SK-N-SH (cell line): Measurements from ENCODE around the gene HOXA4. TPM values are rescaled to one million over a fixed set of nuclear protein-coding genes. Genes with fewer than 3 reads are reported as not detected.
A peak's percentile ranks its signal among the peaks of the same experiment; 100 is the strongest.

Source experiments
- CTCF ChIA-PET: fragments of 300-600, 350-600 bp; formaldehyde crosslinking; extraction: SDS; loops from one replicate; lab custom pipeline; 2021; lab: Yijun Ruan, JAX
- POLR2A ChIA-PET: fragments of 350-600 bp; sonication (Branson Sonifier 250); formaldehyde crosslinking; extraction: SDS; loops from one replicate; lab custom pipeline; 2020; ENCODE audit warnings: antibody characterized with exemption, inconsistent platforms; lab: Yijun Ruan, JAX
- DNase-seq: peaks from one replicate; pipeline ENCODE4 v3.0.0; 2012
- H2AFZ ChIP-seq: fragments of 200-600 bp; sonication (generic); 2 replicates; pipeline ENCODE4 v1.8.1; 2016; ENCODE audit warnings: antibody characterized with exemption, mild to moderate bottlenecking, low read depth
- H3F3A ChIP-seq: fragments of 200-600 bp; sonication (generic); replicated peaks from 2 replicates; pipeline ENCODE3; 2016; ENCODE audit warnings: antibody characterized with exemption, mild to moderate bottlenecking; ENCODE audit not compliant: insufficient read depth
- H3K27ac ChIP-seq, 2 experiments: fragments of 200-500 bp in 1 of 2; fragments of 200-600 bp in 1 of 2; sonication (Bioruptor generic) in 1 of 2; sonication (generic), shearing (Covaris generic) in 1 of 2; 2 replicates each; pipeline versions ENCODE4 v1.5.1 to v1.6.1; 2014 to 2016; ENCODE audit warnings: low read depth in 2 of 2, inconsistent platforms in 1 of 2, low read length in 1 of 2, mild to moderate bottlenecking in 1 of 2, mixed read lengths in 1 of 2
- H3K27me3 ChIP-seq: fragments of 200-600 bp; sonication (generic), shearing (Covaris generic); 2 replicates; pipeline ENCODE4 v1.6.1; 2016; ENCODE audit warnings: mixed run types; ENCODE audit not compliant: insufficient read depth
- H3K36me3 ChIP-seq, 2 experiments: fragments of 200-500 bp in 1 of 2; fragments of 200-600 bp in 1 of 2; sonication (Bioruptor generic) in 1 of 2; sonication (generic) in 1 of 2; replicated peaks in 1 of 2; 2 replicates each; pipeline versions ENCODE3 to v1.5.1; 2014 to 2016; ENCODE audit warnings: low read length in 1 of 2, mild to moderate bottlenecking in 1 of 2; ENCODE audit not compliant: insufficient read depth in 2 of 2, control insufficient read depth in 1 of 2
- H3K4me1 ChIP-seq, 2 experiments: fragments of 200-500 bp in 1 of 2; fragments of 200-600 bp in 1 of 2; sonication (Bioruptor generic) in 1 of 2; sonication (generic), shearing (Covaris generic) in 1 of 2; 2 replicates each; pipeline versions ENCODE4 v1.5.1 to v1.6.1; 2014 to 2016; ENCODE audit warnings: low read depth in 1 of 2, low read length in 1 of 2, mixed run types in 1 of 2; ENCODE audit not compliant: insufficient read depth in 2 of 2, control insufficient read depth in 1 of 2
- H3K4me2 ChIP-seq: fragments of 200-600 bp; sonication (generic), shearing (Covaris generic); 2 replicates; pipeline ENCODE4 v1.6.1; 2017; ENCODE audit warnings: mixed run types
- H3K4me3 ChIP-seq, 2 experiments: fragments of 200-500 bp in 1 of 2; fragments of 200-600 bp in 1 of 2; sonication (Bioruptor generic) in 1 of 2; sonication (generic), shearing (Covaris generic) in 1 of 2; 2 replicates each; pipeline versions ENCODE4 v1.5.1 to v1.8.1; 2014 to 2016; ENCODE audit warnings: low read depth in 2 of 2, inconsistent platforms in 1 of 2, low read length in 1 of 2, mild to moderate bottlenecking in 1 of 2, mixed read lengths in 1 of 2, moderate library complexity in 1 of 2
- H3K79me2 ChIP-seq: fragments of 200-600 bp; sonication (generic); 2 replicates; pipeline ENCODE4 v1.8.1; 2017; ENCODE audit warnings: mild to moderate bottlenecking; ENCODE audit not compliant: insufficient read depth
- H3K9ac ChIP-seq: fragments of 200-600 bp; sonication (generic); 2 replicates; pipeline ENCODE4 v1.6.1; 2017; ENCODE audit warnings: mixed run types
- H3K9me2 ChIP-seq: fragments of 200-600 bp; sonication (generic); 2 replicates; pipeline ENCODE4 v1.6.1; 2017; ENCODE audit warnings: mixed run types
- H3K9me3 ChIP-seq: fragments of 200-600 bp; sonication (generic); 2 replicates; pipeline ENCODE4 v1.6.1; 2017; ENCODE audit warnings: mixed run types, mild to moderate bottlenecking, moderate library complexity
- H4K20me1 ChIP-seq: fragments of 200-600 bp; sonication (generic); 2 replicates; pipeline ENCODE4 v1.6.1; 2017; ENCODE audit warnings: mild to moderate bottlenecking, mixed run types; ENCODE audit not compliant: insufficient read depth
- CHD2 ChIP-seq: fragments of 150-350 bp; IDR thresholded peaks from 2 replicates; pipeline ENCODE4 v1.6.1; 2018; ENCODE audit warnings: low read length; ENCODE audit not compliant: partially characterized antibody
- EP300 ChIP-seq, 2 experiments: IDR thresholded peaks; 2 replicates each; pipeline versions ENCODE4 v1.4.0 to v1.6.1; 2012; ENCODE audit warnings: borderline replicate concordance in 1 of 2, low read depth in 1 of 2, low read length in 1 of 2
- EZH2phosphoT487 ChIP-seq: fragments of 200-600 bp; sonication (generic); IDR thresholded peaks from 2 replicates; pipeline ENCODE4 v1.6.1; 2017; ENCODE audit warnings: low read depth, mixed run types, mild to moderate bottlenecking, antibody characterized with exemption, moderate library complexity, borderline replicate concordance
- FOSL2 ChIP-seq: IDR thresholded peaks from 2 replicates; pipeline ENCODE4 v1.4.0; 2012; ENCODE audit warnings: low read depth, mild to moderate bottlenecking, moderate library complexity, borderline replicate concordance
- GABPA ChIP-seq: IDR thresholded peaks from 2 replicates; pipeline ENCODE4 v1.4.0; 2012; ENCODE audit warnings: low read depth, mild to moderate bottlenecking
- NFIC ChIP-seq: IDR thresholded peaks from 2 replicates; pipeline ENCODE4 v1.4.0; 2012; ENCODE audit warnings: borderline replicate concordance
- POLR2AphosphoS5 ChIP-seq: IDR thresholded peaks from 2 replicates; pipeline ENCODE4 v1.6.1; 2012; ENCODE audit warnings: low read depth, low read length
- RAD21 ChIP-seq: IDR thresholded peaks from 2 replicates; pipeline ENCODE4 v1.6.1; 2012; ENCODE audit warnings: mild to moderate bottlenecking, low read length
- RCOR1 ChIP-seq: fragments of 150-350 bp; IDR thresholded peaks from 2 replicates; pipeline ENCODE4 v1.6.1; 2017; ENCODE audit warnings: antibody characterized with exemption, low read length
- SMC3 ChIP-seq: IDR thresholded peaks from 2 replicates; pipeline ENCODE4 v1.6.1; 2012; ENCODE audit warnings: low read depth, low read length, improper control_type of control experiment
- TCF12 ChIP-seq: IDR thresholded peaks from 2 replicates; pipeline ENCODE4 v1.4.0; 2012
- YY1 ChIP-seq: IDR thresholded peaks from 2 replicates; pipeline ENCODE4 v1.4.0; 2012; ENCODE audit warnings: low read depth, mild to moderate bottlenecking
- WGBS: methylation state at CpG from one replicate; pipeline ENCODE4 v1.1.6; 2017; ENCODE audit warnings: low lambda C conversion rate; 5-methylcytosine and 5-hydroxymethylcytosine counted together
- polyA plus RNA-seq, 3 experiments: library from polyadenylated mRNA; depleted of rRNA; stranded (reverse); fragments of >200 nt; gene quantifications; 2 replicates each; pipeline ENCODE4 v1.2.3, GENCODE V29; 2012
- TF ChIP-seq, protein P1 (sequence below): IDR thresholded peaks from 2 replicates; pipeline ENCODE4 v1.4.0; 2012; ENCODE audit warnings: low read depth
- TF ChIP-seq, protein P2 (sequence below): IDR thresholded peaks from 2 replicates; pipeline ENCODE4 v1.6.1; 2012; ENCODE audit warnings: mild to moderate bottlenecking, low read depth, low read length, moderate library complexity
- TF ChIP-seq, protein P3 (sequence below): IDR thresholded peaks from 2 replicates; pipeline ENCODE4; 2012
- TF ChIP-seq, protein P4 (sequence below): fragments of 200-600 bp; sonication (generic); IDR thresholded peaks from 2 replicates; pipeline ENCODE4 v1.6.1; 2017; ENCODE audit warnings: antibody characterized with exemption, mild to moderate bottlenecking, moderate library complexity

The HOXA4 gene
- polyA plus RNA-seq, 1 of the 3 experiments (the other 2 are of a cell fraction), result not detected

DNA sequence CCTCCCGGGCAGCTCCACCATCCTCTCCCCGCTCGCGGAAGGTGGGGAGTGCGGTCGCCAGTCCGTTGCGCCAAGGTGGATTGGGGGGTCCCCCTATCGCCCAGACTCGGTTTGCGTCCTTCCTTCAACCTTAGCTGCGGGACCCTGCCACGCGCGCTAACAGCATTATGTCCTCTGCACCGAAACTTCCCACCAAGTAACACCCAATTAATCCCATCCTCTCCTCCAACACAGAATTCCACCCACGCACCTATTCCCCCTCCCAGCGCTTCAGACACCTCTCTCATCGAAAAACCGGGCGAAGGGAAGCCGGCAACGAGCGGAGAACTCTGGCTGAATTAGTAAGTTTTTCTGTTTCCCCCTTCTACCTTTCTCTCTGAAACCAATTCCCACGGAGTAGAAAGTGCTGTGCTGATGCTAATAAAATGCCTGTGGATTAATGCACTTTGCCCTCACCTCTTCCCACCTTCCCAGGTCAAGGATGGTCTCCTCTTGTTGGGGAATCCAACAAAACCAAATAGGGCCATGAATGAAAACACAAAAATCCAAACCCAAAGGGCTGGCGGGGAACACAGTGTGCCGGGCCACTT lies 20.9 kb upstream of the HOXA4 start:
- peak overlapping the region; percentile 73; the same call in 1 of the 2 replicates for H2AFZ ChIP-seq
- H3K27ac ChIP-seq, result no peak overlapping the region
- peak overlapping the region; percentile 76 for H3K4me2 ChIP-seq
- H3K27me3 ChIP-seq, result peaks cover 100% of the 10 kb centered on the region
- no peaks in the 10 kb centered on the region for H3K9me3 ChIP-seq
- H3K9ac ChIP-seq, result no peak overlapping the region
- no peaks in the 10 kb centered on the region for H3K79me2 ChIP-seq
- TF ChIP-seq FOSL2 (no peak), POLR2AphosphoS5 (no peak)
- TF ChIP-seq, all 33 proteins: peak for 0
- no peaks in the 10 kb centered on the region for H3F3A ChIP-seq
- ChIA-PET CTCF (interaction anchor here (0.6 to 10.9 kb wide), 37 partner anchors 8 to 1259 kb away, joined by 3 to 270 read pairs (median 5); partner anchors contain the start of genes HOXA10, HOXA13, HOXA4 and HOXA7), POLR2A (no interaction called here)
- H3K36me3 ChIP-seq, result no peaks in the 10 kb centered on the region
- H3K9me2 ChIP-seq, result no peaks in the 10 kb centered on the region
- WGBS, result 27% methylated on average over 24 of the region's 27 CpGs
- H3K4me3 ChIP-seq, result peak overlapping the region; percentile 32 to 63; a peak in 3 of 4 replicates
- H3K4me1 ChIP-seq, result peaks cover 0 to 9% of the 10 kb centered on the region in 2 experiments; a peak in 1 of 4 replicates
- no peak for DNase-seq
- H4K20me1 ChIP-seq, result peaks cover 6% of the 10 kb centered on the region; the same call in 1 of the 2 replicates

DNA sequence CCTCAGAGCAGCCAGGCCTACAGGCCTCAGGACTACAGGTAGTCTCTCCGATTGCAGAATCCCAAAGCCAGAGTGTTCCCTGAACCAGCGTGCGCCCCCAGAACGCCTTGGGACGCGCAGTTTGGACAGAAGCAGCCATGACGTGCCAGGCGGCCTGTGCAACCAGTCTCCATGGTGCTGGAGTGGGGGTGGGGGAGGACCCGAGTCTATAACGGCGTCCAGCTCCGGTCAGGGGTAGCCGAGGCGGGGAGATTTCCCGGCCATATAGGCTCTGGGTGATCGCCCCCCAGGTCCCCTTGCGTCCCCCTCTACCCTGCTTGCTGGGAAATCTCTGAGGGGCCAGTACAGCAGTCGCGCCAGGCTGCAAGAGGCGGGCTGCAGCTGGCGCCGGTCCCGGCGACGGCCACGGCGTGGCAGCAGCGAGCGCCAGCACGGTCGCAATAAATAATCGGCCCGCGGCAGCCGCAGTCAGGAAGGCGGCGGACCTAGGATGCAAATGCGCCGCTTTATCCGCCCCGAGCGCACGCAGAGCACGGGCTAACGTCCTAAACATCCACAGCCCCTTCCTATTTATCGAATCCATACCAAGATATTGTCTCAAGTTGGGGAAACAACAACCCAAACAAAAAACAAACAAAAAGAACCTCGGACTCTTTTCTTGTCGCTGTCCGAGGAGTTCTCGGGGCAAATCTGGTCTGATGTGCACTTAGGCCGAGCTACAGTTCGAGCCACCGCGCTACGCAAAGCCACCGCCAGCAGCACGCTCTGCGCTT lies 20.2 kb upstream of the HOXA4 start:
- POLR2A ChIA-PET, result no interaction called here
- Histone ChIP-seq H3K4me2 (peak overlapping the region; percentile 76), H3K9me3 (no peaks in the 10 kb centered on the region), H2AFZ (peak overlapping the region; percentile 73; the same call in 1 of the 2 replicates), H3K79me2 (no peaks in the 10 kb centered on the region), H3K4me3 (peak overlapping the region; percentile 32 to 63), H4K20me1 (peaks cover 6% of the 10 kb centered on the region; the same call in 1 of the 2 replicates), H3K9ac (no peak overlapping the region), H3K4me1 (peaks cover 0 to 9% of the 10 kb centered on the region in 2 experiments; a peak in 1 of 4 replicates), H3K27me3 (peaks cover 100% of the 10 kb centered on the region), H3K36me3 (no peaks in the 10 kb centered on the region), H3K27ac (no peak overlapping the region), H3K9me2 (no peaks in the 10 kb centered on the region), H3F3A (no peaks in the 10 kb centered on the region)
- DNase-seq, result peak; percentile 96
- TF ChIP-seq NFIC (no peak), YY1 (0 out of 2 replicates have a peak, but pooled peaks have one; percentile 36), RCOR1 (0 out of 2 replicates have a peak, but pooled peaks have one; percentile 43), TCF12 (no peak), SMC3 (peak; percentile 68), RAD21 (peak; percentile 51), CHD2 (peak; percentile 19), FOSL2 (no peak), GABPA (no peak), EP300 (IDR thresholded peaks at IDR 0.05; ENCODE audit: borderline replicate concordance in 1 of 2, low read depth in 1 of 2, low read length in 1 of 2) (peak in 1 of 2 experiments; percentile 40; a peak in 1 of 4 replicates), EZH2phosphoT487 (peak; percentile 87; the same call in 1 of the 2 replicates)
- TF ChIP-seq, protein P1, sequence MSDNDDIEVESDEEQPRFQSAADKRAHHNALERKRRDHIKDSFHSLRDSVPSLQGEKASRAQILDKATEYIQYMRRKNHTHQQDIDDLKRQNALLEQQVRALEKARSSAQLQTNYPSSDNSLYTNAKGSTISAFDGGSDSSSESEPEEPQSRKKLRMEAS, result peak; percentile 32; the same call in 1 of the 2 replicates
- TF ChIP-seq, protein P2, sequence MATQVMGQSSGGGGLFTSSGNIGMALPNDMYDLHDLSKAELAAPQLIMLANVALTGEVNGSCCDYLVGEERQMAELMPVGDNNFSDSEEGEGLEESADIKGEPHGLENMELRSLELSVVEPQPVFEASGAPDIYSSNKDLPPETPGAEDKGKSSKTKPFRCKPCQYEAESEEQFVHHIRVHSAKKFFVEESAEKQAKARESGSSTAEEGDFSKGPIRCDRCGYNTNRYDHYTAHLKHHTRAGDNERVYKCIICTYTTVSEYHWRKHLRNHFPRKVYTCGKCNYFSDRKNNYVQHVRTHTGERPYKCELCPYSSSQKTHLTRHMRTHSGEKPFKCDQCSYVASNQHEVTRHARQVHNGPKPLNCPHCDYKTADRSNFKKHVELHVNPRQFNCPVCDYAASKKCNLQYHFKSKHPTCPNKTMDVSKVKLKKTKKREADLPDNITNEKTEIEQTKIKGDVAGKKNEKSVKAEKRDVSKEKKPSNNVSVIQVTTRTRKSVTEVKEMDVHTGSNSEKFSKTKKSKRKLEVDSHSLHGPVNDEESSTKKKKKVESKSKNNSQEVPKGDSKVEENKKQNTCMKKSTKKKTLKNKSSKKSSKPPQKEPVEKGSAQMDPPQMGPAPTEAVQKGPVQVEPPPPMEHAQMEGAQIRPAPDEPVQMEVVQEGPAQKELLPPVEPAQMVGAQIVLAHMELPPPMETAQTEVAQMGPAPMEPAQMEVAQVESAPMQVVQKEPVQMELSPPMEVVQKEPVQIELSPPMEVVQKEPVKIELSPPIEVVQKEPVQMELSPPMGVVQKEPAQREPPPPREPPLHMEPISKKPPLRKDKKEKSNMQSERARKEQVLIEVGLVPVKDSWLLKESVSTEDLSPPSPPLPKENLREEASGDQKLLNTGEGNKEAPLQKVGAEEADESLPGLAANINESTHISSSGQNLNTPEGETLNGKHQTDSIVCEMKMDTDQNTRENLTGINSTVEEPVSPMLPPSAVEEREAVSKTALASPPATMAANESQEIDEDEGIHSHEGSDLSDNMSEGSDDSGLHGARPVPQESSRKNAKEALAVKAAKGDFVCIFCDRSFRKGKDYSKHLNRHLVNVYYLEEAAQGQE, result peak; percentile 81
- TF ChIP-seq, protein P3, sequence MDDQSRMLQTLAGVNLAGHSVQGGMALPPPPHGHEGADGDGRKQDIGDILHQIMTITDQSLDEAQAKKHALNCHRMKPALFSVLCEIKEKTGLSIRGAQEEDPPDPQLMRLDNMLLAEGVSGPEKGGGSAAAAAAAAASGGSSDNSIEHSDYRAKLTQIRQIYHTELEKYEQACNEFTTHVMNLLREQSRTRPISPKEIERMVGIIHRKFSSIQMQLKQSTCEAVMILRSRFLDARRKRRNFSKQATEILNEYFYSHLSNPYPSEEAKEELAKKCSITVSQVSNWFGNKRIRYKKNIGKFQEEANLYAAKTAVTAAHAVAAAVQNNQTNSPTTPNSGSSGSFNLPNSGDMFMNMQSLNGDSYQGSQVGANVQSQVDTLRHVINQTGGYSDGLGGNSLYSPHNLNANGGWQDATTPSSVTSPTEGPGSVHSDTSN, result peak; percentile 95
- TF ChIP-seq, protein P4, sequence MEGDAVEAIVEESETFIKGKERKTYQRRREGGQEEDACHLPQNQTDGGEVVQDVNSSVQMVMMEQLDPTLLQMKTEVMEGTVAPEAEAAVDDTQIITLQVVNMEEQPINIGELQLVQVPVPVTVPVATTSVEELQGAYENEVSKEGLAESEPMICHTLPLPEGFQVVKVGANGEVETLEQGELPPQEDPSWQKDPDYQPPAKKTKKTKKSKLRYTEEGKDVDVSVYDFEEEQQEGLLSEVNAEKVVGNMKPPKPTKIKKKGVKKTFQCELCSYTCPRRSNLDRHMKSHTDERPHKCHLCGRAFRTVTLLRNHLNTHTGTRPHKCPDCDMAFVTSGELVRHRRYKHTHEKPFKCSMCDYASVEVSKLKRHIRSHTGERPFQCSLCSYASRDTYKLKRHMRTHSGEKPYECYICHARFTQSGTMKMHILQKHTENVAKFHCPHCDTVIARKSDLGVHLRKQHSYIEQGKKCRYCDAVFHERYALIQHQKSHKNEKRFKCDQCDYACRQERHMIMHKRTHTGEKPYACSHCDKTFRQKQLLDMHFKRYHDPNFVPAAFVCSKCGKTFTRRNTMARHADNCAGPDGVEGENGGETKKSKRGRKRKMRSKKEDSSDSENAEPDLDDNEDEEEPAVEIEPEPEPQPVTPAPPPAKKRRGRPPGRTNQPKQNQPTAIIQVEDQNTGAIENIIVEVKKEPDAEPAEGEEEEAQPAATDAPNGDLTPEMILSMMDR, result peak; percentile 91
- CTCF ChIA-PET, result interaction anchor here (0.6 to 10.9 kb wide), 54 partner anchors 8 to 1258 kb away, joined by 3 to 270 read pairs (median 4); partner anchors contain the start of genes HOXA10, HOXA13, HOXA4 and HOXA7
- WGBS, result 3% methylated on average over 51 of the region's 58 CpGs
